Activated T-cell treated with anti-CD3 and anti-CD28 coated beads for 24 hours (primary cell): ENCODE results near the gene TRIM69.
"Not testable (repeated sequence)": the region's sequence is repeated elsewhere in the genome, so short reads cannot be mapped to it uniquely, and the experiment has no call there.

ENCODE experiments used
- DNase-seq: peaks from one replicate; pipeline ENCODE4 v3.0.0-alpha.2; 2020; ENCODE audit warnings: low read depth

The TRIM69 gene, protein sequence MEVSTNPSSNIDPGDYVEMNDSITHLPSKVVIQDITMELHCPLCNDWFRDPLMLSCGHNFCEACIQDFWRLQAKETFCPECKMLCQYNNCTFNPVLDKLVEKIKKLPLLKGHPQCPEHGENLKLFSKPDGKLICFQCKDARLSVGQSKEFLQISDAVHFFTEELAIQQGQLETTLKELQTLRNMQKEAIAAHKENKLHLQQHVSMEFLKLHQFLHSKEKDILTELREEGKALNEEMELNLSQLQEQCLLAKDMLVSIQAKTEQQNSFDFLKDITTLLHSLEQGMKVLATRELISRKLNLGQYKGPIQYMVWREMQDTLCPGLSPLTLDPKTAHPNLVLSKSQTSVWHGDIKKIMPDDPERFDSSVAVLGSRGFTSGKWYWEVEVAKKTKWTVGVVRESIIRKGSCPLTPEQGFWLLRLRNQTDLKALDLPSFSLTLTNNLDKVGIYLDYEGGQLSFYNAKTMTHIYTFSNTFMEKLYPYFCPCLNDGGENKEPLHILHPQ

DNA sequence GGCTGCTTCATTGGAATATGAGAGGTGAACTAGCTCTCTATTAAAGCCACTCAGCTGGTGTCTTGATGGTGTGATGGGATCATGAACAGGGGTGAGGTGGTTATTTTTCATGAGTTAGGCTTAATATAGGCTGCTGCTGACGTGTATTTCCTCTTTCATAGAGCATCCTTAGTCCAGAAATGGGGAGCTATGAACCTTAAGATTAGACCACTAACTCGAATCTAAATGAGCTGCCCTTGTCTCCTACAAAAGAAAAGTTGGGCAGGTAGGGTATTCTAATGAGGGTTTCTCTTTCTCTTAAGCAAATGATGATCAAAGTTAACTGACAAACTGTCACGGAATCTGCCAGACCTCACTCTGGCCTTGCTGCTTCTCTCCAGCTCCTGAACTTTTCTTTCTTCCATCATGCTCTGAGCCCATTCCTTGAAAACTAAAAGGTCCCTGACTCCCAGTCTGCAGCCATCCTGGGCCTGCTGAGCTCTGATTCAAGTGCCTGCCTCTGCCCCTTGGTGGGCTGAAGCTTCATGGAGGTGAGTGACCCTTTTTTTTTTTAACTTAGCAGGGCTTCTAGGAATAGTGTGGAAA is at the start of gene TRIM69:
Gene TRIM69, plus strand, starts transcription at position 348 of the 585 bp plus-strand sequence. Its CDS starts 177 bp downstream, at position 525.
- DNase-seq: no peak

DNA sequence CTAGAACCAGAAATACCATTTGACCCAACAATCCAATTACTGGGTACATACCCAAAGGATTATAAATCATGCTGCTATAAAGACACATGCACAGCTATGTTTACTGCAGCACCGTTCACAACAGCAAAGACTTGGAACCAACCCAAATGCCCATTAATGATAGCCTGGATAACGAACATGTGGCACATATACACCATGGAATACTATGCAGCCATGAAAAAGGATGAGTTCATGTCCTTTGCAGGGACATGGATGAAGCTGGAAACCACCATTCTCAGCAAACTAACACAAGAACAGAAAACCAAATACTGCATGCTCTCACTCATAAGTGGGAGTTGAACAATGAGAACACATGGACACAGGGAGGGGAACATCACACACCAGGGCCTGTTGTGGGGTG is 47.0 kb upstream of the TRIM69 start:
- DNase-seq: not testable (repeated sequence)

DNA sequence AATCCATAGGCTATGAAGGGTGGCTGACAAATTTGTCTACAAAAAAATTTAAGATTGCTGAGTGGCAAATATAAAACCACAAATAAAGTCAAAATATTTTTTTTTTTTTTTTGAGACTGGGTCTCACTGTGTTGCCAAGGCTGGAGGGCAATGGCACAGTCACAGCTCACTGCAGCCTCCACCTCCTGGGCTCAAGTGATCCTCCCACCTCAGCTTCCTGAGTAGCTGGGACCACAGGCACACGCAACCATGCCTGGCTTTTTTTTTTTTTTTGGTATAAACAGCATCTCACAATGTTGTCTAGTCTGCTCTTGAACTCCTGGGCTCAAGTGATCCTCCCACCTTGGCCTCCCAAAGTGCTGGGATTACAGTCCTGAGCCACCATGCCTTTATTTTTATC is 46.1 kb upstream of the TRIM69 start:
- not testable (repeated sequence) for DNase-seq

DNA sequence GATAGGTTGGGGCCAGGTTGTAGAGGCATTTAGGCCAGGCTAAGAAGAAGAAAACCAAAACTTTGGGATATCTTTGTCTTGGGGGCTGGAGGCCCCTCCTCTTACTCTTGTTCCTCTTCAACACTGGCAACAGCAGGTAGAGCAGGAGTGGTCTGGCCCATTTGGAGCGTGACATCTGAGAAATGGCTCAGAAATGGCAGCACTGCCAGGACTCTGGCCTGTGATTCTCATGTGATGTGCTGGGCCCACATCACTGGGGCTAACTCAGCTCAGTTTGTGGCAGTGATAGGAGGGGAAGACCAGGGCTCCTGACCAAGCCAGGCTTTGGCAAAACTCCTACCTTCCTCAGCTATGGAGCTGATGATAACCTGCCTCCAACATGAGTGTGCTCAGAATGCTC is 43.7 kb upstream of the TRIM69 start:
- no peak for DNase-seq

DNA sequence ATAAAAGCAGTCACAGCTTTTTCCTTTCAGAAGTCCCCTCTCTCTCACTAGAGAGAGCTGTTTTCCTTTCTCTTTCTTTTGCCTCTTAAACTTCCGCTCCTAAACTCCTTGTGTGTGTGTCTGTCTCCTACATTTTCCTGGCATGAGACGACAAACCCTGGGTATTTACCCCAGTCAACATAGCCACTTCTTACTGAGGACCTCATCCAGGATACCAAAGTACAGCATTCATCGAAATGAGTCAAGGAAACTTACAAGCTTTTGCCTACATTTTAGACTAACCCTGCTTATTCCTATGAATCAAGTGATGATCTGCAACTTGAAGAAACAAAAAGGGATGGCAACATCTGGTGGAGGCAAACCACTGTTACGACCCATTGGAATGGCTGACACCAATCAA is 41.9 kb upstream of the TRIM69 start:
- no peak for DNase-seq

DNA sequence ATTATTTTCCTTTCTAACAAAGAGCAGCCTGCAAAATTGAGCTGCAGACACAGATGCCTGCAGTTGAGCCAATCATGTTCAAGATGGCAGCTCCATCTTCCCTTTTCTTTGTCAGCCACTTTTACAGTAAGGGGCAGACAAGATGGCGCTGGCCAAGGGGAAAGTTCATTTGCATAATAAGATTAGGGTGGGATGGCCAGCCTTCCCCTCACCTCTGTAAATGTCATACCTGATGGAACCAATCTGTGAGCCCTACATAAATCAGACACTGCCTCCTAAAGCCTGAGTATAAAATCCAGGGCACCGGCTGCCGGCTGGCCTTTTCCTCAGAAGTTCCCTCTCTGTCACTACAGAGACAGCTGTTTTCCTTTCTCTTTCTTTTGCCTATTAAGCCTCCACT is 41.0 kb upstream of the TRIM69 start:
- no peak for DNase-seq

DNA sequence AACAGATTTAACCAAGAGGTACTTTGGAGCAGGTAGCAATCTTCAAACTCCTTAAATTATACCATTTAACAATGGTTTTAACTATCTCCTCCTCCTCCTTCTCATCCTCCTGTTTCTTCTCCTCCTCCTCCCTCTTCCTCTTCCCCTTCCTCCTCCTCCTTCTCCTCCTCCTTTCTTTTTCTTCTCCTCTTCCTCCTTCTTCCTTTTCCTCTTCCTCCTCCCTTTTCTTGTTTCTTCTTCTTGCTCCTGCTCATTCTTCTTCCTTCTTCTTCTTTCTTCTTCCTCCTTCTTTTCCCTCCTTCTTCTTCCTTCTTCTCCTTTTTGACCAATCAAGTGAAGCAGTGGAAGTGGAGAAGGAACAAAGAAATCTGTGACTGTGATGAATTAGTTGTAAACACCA is 39.3 kb upstream of the TRIM69 start:
- no peak for DNase-seq

DNA sequence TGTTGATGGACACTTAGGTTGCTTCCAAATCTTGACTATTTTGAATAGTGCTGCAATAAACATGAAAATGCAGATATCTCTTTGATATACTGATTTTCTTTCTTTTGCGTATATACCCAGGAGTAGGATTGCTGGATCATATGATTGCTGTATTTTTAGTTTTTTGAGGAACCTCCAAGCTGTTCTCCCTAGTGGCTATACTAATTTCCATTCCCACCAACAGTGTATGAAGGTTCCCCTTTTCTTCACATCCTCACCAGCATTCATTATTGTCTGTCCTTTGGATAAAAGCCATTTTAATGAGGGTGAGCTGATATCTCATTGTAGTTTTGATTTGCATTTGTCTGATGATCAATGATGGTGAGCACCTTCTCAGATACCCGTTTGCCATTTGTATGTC is 37.7 kb upstream of the TRIM69 start:
- DNase-seq: no peak

DNA sequence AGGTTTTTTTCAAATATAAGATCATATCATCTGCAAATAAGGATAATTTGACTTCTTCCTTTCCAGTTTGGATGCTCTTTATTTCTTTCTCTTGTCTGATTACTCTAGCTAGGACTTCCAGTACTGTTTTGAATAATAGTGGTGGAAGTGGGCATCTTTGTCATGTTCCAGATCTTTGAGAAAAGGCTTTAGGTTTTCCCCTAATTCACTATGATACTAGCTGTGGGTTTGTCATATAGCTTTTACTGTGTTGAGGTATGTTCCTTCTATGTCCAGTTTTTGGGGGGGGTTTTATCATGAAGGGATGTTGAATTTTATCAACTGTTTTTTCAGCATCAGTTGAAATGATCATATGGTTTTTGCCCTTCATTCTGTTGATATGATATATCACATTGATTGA is 35.7 kb upstream of the TRIM69 start:
- not testable (repeated sequence) for DNase-seq

DNA sequence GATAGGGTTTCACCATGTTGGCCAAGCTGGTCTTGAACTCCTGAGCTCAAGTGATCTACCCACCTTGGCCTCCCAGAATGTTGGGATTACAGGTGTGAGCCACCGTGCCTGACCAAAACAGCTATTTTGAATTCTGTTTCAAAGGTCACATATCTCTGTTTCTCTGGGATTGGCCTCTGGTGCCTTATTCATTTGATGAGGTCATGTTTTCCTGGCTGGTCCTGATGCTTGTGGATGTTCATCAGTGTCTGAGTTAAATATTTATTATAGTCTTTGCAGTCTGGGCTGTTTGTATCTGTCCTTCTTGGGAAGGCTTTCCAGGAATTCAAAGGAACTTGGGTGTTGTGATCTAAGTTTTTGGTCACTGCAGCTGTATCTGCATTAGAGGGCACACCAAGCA is 30.3 kb upstream of the TRIM69 start:
- DNase-seq: no peak

DNA sequence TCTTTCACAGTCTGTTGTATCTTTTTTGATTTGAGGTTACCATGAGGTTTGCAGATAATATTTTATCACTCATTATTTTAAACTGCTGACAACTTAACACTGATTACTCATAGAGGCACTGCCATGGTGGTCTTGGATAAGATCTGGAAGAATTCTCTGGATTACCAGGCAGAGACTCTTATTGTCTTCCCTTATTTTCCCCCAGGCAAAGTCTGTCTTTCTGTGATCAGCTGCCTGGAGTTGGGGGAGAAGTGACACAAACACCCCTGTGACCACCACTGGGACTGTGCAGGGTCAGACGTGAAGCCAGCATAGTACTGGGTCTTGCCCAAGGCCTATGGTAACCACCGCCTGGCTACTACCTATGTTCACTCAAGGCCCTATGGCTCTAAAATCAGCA is 29.9 kb upstream of the TRIM69 start:
- DNase-seq: no peak

DNA sequence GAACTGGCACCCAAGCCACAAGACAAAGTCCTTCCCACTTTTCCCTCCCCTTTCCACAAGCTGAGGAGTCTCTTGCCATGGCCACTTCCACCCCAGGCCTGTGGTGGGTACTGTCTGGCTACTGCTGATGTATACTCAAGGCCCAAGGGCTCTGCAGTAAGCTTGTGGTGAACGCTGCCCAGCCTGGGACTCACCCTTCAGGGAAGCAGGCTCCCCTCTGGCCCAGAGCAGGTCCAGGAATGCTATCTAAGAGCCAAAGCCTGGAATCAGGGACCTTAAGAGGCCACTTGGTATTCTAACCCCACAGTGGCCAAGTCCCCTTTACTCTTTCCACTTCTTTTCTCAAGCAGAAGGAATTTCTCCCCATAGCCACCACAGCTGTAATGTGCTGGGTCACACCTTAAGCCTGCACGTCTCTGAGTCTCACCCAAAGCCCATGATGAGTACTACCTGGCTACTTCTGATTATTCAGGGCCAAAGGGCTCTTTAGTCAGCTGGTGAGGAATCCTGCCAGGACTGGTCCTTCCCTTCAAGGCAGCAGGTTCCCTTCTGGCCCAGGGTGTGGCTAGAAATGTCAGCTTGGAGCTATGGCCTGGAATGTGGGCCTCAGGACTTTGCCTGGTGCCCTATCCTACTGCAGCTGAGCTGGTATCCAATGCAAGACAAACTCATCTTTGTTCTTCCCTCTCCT is 29.2 kb upstream of the TRIM69 start:
- DNase-seq: no peak

DNA sequence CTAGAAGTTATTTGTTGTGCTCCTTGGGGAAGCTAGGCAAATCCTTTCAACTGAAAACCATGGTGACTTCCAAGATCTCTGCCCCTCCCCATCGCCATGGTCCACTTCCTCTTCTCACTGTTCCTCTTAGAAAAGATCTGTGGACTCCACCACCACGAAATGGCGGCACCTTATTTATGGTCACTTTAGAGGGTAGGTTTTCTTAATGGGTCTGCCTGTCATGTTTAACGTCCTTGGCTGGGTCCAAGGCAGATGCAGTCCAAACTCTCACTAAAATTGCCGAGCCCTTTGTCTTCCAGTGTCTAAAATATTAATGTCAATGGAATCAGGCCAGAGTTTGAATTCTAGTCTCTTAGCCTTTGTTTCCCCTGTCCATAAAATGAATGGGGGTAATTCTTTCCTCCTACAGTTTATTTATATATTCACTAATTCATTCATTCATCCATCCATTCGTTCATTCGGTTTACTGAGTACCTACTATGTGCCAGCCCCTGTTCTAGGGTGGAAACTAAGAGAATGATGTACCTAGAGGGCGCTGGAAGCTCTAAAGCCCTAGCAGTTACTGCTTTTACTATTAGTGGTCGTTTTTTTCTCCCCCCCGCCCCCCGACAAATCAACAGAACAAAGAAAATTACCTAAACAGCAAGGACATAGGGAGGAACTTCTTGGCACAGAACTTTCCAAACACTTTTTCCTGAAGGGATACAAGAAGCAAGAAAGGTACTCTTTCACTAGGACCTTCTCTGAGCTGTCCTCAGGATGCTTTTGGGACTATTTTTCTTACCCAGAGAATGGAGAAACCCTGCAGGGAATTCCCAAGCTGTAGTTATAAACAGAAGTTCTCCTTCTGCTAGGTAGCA is 25.9 kb upstream of the TRIM69 start:
- no peak for DNase-seq

DNA sequence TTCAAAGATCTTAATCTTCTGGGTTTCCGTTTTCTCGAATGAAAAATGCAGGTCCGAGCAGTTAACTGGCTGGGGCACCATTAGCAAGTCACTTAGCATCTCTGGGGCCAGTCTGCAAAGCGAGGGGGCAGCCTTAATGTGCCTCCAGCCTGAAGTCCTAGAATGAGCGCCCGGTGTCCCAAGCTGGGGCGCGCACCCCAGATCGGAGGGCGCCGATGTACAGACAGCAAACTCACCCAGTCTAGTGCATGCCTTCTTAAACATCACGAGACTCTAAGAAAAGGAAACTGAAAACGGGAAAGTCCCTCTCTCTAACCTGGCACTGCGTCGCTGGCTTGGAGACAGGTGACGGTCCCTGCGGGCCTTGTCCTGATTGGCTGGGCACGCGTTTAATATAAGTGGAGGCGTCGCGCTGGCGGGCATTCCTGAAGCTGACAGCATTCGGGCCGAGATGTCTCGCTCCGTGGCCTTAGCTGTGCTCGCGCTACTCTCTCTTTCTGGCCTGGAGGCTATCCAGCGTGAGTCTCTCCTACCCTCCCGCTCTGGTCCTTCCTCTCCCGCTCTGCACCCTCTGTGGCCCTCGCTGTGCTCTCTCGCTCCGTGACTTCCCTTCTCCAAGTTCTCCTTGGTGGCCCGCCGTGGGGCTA is 25.1 kb upstream of the TRIM69 start, which contains the start of the genes B2M and PATL2:
Gene B2M, plus strand, starts transcription at position 422 of the 647 bp plus-strand sequence. Its CDS starts 30 bp downstream, at position 452.
Gene PATL2, minus strand, starts transcription at position 228 of the 647 bp plus-strand sequence. CDS start 34,833 bp downstream, outside the sequence.
- DNase-seq: peak; percentile 94

DNA sequence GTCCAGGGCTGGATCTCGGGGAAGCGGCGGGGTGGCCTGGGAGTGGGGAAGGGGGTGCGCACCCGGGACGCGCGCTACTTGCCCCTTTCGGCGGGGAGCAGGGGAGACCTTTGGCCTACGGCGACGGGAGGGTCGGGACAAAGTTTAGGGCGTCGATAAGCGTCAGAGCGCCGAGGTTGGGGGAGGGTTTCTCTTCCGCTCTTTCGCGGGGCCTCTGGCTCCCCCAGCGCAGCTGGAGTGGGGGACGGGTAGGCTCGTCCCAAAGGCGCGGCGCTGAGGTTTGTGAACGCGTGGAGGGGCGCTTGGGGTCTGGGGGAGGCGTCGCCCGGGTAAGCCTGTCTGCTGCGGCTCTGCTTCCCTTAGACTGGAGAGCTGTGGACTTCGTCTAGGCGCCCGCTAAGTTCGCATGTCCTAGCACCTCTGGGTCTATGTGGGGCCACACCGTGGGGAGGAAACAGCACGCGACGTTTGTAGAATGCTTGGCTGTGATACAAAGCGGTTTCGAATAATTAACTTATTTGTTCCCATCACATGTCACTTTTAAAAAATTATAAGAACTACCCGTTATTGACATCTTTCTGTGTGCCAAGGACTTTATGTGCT is 24.5 kb upstream of the TRIM69 start:
- no peak for DNase-seq

DNA sequence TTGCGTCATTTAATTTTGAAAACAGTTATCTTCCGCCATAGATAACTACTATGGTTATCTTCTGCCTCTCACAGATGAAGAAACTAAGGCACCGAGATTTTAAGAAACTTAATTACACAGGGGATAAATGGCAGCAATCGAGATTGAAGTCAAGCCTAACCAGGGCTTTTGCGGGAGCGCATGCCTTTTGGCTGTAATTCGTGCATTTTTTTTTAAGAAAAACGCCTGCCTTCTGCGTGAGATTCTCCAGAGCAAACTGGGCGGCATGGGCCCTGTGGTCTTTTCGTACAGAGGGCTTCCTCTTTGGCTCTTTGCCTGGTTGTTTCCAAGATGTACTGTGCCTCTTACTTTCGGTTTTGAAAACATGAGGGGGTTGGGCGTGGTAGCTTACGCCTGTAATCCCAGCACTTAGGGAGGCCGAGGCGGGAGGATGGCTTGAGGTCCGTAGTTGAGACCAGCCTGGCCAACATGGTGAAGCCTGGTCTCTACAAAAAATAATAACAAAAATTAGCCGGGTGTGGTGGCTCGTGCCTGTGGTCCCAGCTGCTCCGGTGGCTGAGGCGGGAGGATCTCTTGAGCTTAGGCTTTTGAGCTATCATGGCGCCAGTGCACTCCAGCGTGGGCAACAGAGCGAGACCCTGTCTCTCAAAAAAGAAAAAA is 23.9 kb upstream of the TRIM69 start:
- DNase-seq: no peak

DNA sequence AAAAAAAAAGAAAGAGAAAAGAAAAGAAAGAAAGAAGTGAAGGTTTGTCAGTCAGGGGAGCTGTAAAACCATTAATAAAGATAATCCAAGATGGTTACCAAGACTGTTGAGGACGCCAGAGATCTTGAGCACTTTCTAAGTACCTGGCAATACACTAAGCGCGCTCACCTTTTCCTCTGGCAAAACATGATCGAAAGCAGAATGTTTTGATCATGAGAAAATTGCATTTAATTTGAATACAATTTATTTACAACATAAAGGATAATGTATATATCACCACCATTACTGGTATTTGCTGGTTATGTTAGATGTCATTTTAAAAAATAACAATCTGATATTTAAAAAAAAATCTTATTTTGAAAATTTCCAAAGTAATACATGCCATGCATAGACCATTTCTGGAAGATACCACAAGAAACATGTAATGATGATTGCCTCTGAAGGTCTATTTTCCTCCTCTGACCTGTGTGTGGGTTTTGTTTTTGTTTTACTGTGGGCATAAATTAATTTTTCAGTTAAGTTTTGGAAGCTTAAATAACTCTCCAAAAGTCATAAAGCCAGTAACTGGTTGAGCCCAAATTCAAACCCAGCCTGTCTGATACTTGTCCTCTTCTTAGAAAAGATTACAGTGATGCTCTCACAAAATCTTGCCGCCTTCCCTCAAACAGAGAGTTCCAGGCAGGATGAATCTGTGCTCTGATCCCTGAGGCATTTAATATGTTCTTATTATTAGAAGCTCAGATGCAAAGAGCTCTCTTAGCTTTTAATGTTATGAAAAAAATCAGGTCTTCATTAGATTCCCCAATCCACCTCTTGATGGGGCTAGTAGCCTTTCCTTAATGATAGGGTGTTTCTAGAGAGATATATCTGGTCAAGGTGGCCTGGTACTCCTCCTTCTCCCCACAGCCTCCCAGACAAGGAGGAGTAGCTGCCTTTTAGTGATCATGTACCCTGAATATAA is 23.0 kb upstream of the TRIM69 start:
- no peak for DNase-seq

DNA sequence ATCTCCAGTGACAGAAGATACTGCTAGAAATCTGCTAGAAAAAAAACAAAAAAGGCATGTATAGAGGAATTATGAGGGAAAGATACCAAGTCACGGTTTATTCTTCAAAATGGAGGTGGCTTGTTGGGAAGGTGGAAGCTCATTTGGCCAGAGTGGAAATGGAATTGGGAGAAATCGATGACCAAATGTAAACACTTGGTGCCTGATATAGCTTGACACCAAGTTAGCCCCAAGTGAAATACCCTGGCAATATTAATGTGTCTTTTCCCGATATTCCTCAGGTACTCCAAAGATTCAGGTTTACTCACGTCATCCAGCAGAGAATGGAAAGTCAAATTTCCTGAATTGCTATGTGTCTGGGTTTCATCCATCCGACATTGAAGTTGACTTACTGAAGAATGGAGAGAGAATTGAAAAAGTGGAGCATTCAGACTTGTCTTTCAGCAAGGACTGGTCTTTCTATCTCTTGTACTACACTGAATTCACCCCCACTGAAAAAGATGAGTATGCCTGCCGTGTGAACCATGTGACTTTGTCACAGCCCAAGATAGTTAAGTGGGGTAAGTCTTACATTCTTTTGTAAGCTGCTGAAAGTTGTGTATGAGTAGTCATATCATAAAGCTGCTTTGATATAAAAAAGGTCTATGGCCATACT is 21.1 kb upstream of the TRIM69 start:
- DNase-seq: no peak
